Peyer's patch (tissue), 4 donors: ENCODE data around the gene GOLGA7B.

Experiments
- CTCF ChIP-seq, 6 experiments: fragments of 450-650 bp in 4 of 6; fragments of 200-600 bp in 2 of 6; sonication (generic) in 1 of 6; IDR thresholded peaks; one replicate each; pipeline ENCODE4 v1.5.1; 2017 to 2019; ENCODE audit warnings: antibody characterized with exemption in 6 of 6, mild to moderate bottlenecking in 3 of 6, moderate library complexity in 1 of 6
- POLR2A ChIP-seq, 2 donors: fragments of 450-650 bp; IDR thresholded peaks; one replicate each; pipeline ENCODE4 v1.5.1; 2017; ENCODE audit warnings: antibody characterized with exemption in 2 of 2, mild to moderate bottlenecking in 2 of 2, moderate library complexity in 2 of 2

- TF ChIP-seq CTCF (IDR thresholded peaks at IDR 0.05) (no peak), POLR2A (IDR thresholded peaks at IDR 0.05) (no peak)
Observed at GRCh38 chr10:97854743-97855142, 5.1 kb downstream of the GOLGA7B start.
